ENCODE measurements around the gene GBP4. TPM values are rescaled to one million over a fixed set of nuclear protein-coding genes. Genes with fewer than 3 reads are reported as not detected.

The GBP4 gene
- total RNA-seq, 4 donors from 2014 or later: 3.1 to 5.6 (median 4.5) TPM

DNA sequence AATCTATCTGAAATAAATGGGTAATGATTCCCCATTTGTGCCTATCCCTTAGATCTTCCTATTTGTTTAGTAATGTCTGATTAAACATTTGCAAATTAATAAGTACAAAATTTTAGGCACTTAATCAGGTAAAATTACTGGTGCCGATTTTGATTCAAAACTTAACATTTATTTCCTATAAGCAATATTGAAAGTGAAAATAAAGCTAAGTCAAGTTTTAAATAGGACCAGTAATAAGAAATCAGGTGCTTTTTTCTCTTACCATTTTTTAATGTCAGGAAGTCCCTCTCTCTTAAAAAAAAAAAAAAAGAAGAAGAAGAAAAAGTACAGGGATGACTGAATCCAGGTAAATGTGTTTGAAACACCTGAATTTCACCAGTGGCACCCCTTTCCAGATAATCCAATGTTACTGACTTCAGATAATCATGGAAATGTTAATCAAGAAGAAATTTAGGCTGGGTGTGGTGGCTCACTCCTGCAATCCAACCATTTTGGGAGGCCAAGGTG, 836 bp upstream of the GBP4 start:
- Histone ChIP-seq H3K36me3 (no peaks in the 10 kb centered on the region), H3K4me3 (peak overlapping the region; percentile 18 to 53), H3K27me3 (no peaks in the 10 kb centered on the region), H3K9me3 (no peaks in the 10 kb centered on the region), H3K4me1 (peaks cover 0 to 27% (median 0%) of the 10 kb centered on the region in 3 donors), H3K27ac (peak overlapping the region in 3 of 4 donors; percentile 6 to 80 (median 68))
- 77 to 85% methylated on average over 1 of the region's 1 CpG for WGBS, 2 donors (ENCODE audit: low coverage in 1 of 2)
- TF ChIP-seq POLR2AphosphoS5 (IDR thresholded peaks at IDR 0.05) (no peak), POLR2A (IDR thresholded peaks at IDR 0.05) (no peak)
- TF ChIP-seq, protein P1, sequence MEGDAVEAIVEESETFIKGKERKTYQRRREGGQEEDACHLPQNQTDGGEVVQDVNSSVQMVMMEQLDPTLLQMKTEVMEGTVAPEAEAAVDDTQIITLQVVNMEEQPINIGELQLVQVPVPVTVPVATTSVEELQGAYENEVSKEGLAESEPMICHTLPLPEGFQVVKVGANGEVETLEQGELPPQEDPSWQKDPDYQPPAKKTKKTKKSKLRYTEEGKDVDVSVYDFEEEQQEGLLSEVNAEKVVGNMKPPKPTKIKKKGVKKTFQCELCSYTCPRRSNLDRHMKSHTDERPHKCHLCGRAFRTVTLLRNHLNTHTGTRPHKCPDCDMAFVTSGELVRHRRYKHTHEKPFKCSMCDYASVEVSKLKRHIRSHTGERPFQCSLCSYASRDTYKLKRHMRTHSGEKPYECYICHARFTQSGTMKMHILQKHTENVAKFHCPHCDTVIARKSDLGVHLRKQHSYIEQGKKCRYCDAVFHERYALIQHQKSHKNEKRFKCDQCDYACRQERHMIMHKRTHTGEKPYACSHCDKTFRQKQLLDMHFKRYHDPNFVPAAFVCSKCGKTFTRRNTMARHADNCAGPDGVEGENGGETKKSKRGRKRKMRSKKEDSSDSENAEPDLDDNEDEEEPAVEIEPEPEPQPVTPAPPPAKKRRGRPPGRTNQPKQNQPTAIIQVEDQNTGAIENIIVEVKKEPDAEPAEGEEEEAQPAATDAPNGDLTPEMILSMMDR (IDR thresholded peaks at IDR 0.05): no peak
- ATAC-seq: no peak

DNA sequence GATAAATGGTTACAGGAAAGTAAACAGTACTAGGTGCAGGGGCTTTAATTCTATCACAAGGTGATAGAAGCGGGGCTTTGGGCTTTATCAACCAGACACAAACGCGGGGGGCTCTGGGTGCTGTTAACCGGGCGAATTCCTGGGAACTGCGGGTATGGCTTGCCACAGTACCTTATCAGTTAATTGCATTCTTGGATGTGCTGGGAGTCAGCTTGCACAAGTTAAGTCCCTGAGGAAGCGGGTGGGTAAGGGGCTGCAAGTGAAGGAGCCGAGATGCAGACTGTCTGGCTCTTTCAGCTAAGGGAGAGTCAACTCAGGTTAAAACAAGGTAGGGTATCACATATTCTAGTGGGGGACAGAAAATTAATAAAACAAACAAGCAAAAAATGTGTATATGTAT, 661 bp downstream of the GBP4 start:
- 6 to 26% methylated on average over 7 to 8 of the region's 8 CpGs for WGBS, 2 donors (ENCODE audit: low coverage in 1 of 2)
- TF ChIP-seq EP300 (IDR thresholded peaks at IDR 0.05) (no peak), POLR2AphosphoS5 (IDR thresholded peaks at IDR 0.05) (no peak), POLR2A (IDR thresholded peaks at IDR 0.05) (no peak)
- TF ChIP-seq, protein P1 (IDR thresholded peaks at IDR 0.05): no peak

GRCh38 chr1:89195476-89195875, 3.3 kb downstream of the GBP4 start:
- ATAC-seq: no peak
- Histone ChIP-seq H3K4me1 (peaks cover 0 to 26% (median 0%) of the 10 kb centered on the region in 3 donors), H3K36me3 (peaks cover 0 to 12% of the 10 kb centered on the region in 2 donors), H3K9me3 (no peaks in the 10 kb centered on the region), H3K4me3 (no peak overlapping the region), H3K27me3 (no peaks in the 10 kb centered on the region), H3K27ac (no peak overlapping the region)
- 78 to 87% methylated on average over 1 to 3 of the region's 3 CpGs for WGBS, 2 donors (ENCODE audit: low coverage in 1 of 2)
- TF ChIP-seq, protein P1 (IDR thresholded peaks at IDR 0.05): no peak

More for the DNA sequence above, 661 bp downstream of the GBP4 start:
- peak overlapping the region in 3 of 4 donors; percentile 58 to 80 (median 68) for H3K27ac ChIP-seq
- H3K4me3 ChIP-seq: peak overlapping the region; percentile 18 to 53
- no peaks in the 10 kb centered on the region for H3K9me3 ChIP-seq
- ATAC-seq: no peak
- H3K4me1 ChIP-seq: peaks cover 0 to 27% (median 0%) of the 10 kb centered on the region in 3 donors
- no peaks in the 10 kb centered on the region for H3K27me3 ChIP-seq
- H3K36me3 ChIP-seq: peaks cover 0 to 6% of the 10 kb centered on the region in 2 donors

DNA sequence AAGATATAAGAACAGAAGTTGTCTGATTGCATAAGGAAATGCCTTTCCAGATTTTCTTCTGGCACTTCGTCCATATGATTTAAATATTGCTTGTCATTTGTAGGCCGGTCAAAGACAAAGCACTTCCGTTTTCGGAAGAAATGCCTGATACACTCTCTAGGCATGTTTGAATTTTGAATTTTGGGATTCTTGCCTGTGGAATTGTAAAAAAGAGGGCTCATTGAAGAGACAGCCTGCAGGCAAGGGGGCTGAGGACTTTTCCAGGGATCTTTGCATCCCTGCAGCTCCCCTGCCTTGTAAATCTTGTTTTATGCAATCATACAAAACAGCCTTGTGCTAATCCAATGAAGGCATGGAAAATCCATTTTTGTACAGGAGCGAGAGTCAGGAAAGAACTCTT, 7.4 kb downstream of the GBP4 start:
- ATAC-seq: no peak

DNA sequence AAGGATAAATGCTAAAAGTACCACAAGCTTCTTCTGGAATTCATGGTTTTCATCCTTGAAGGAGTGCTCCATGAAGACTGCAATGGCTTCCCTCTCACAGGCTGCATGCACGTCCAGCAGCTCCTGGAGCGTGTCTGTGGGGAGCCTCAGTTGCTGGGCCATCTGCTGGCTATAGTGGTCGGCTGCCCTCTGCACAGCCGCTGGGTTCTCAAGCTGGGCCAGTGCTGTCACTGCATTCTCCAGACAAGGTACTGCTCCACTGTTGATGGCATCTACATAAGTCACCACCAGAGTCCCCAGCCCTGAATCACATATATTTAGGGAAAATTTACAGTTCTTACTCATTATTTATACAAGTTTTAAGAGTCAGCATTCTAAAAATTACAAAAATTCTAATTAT, 8.7 kb downstream of the GBP4 start:
- 80 to 94% methylated on average over 2 of the region's 4 CpGs for WGBS, 2 donors (ENCODE audit: low coverage in 1 of 2)

More for the DNA sequence above, 7.4 kb downstream of the GBP4 start:
- WGBS, 2 donors (ENCODE audit: low coverage in 1 of 2): 80 to 87% methylated on average over 1 to 5 of the region's 5 CpGs
- TF ChIP-seq EP300 (IDR thresholded peaks at IDR 0.05) (no peak), POLR2AphosphoS5 (IDR thresholded peaks at IDR 0.05) (no peak), POLR2A (IDR thresholded peaks at IDR 0.05) (no peak)
- TF ChIP-seq, protein P1 (IDR thresholded peaks at IDR 0.05): no peak
- H3K4me3 ChIP-seq: no peak overlapping the region
- no peak overlapping the region for H3K27ac ChIP-seq
- peaks cover 0 to 35% of the 10 kb centered on the region in 2 donors for H3K36me3 ChIP-seq
- H3K9me3 ChIP-seq: no peaks in the 10 kb centered on the region
- H3K4me1 ChIP-seq: peaks cover 0 to under 1% (median 0%) of the 10 kb centered on the region in 3 donors
- no peaks in the 10 kb centered on the region for H3K27me3 ChIP-seq

More for the DNA sequence above, 8.7 kb downstream of the GBP4 start:
- Histone ChIP-seq H3K9me3 (no peaks in the 10 kb centered on the region), H3K4me1 (no peaks in the 10 kb centered on the region), H3K4me3 (no peak overlapping the region), H3K36me3 (peaks cover 0 to 41% of the 10 kb centered on the region in 2 donors), H3K27me3 (no peaks in the 10 kb centered on the region), H3K27ac (no peak overlapping the region)
- no peak for TF ChIP-seq POLR2AphosphoS5 (IDR thresholded peaks at IDR 0.05)
- no peak for ATAC-seq

Data from gastroesophageal sphincter (tissue), 4 donors.